A673 (cell line): ENCODE measurements around the gene C2orf81. TPM values are rescaled to one million over a fixed set of nuclear protein-coding genes. Genes with fewer than 3 reads are reported as not detected.

ENCODE experiments used
- BruUV-seq: library from RNA; stranded (reverse); fragments of 400-500 nt; replicated peaks from 2 replicates; lab custom pipeline; 2021; lab: Mats Ljungman, UMichigan
- CTCF ChIA-PET: fragments of 300-600 bp; sonication (Branson Sonifier 250); formaldehyde crosslinking; loops from one replicate; lab custom pipeline; 2022; ENCODE audit warnings: antibody characterized with exemption; lab: Charles Lee
- POLR2A ChIA-PET: fragments of 300-600 bp; sonication (Branson Sonifier 250); formaldehyde crosslinking; loops from one replicate; lab custom pipeline; 2022; ENCODE audit warnings: antibody characterized with exemption; ENCODE audit not compliant: low non-redundant PET; lab: Charles Lee
- DNase-seq: peaks from one replicate; pipeline ENCODE4 v3.0.0-alpha.2; 2015; ENCODE audit warnings: low spot score
- H3K27ac ChIP-seq: fragments of 200-600 bp; sonication (generic); 2 replicates; pipeline ENCODE4 v1.5.1; 2016; ENCODE audit warnings: mixed run types, low read depth, mild to moderate bottlenecking, mixed read lengths, antibody characterized with exemption, low read length; ENCODE audit not compliant: poor library complexity, severe bottlenecking
- H3K27me3 ChIP-seq: fragments of 200-600 bp; sonication (generic); replicated peaks from 2 replicates; pipeline ENCODE4 v1.6.1; 2017; ENCODE audit warnings: mixed run types, low read depth, mild to moderate bottlenecking, mixed read lengths, antibody characterized with exemption, low read length; ENCODE audit not compliant: insufficient read depth, poor library complexity
- H3K36me3 ChIP-seq: fragments of 200-600 bp; sonication (generic); 2 replicates; pipeline ENCODE4 v1.6.1; 2016; ENCODE audit warnings: mixed run types, mild to moderate bottlenecking, mixed read lengths, antibody characterized with exemption, low read length; ENCODE audit not compliant: insufficient read depth, poor library complexity, severe bottlenecking
- H3K4me1 ChIP-seq: fragments of 200-600 bp; sonication (generic); 2 replicates; pipeline ENCODE4 v1.6.1; 2017; ENCODE audit warnings: mixed run types, mild to moderate bottlenecking, mixed read lengths, antibody characterized with exemption, low read length; ENCODE audit not compliant: insufficient read depth, poor library complexity, severe bottlenecking
- H3K4me3 ChIP-seq: fragments of 200-600 bp; sonication (generic); 2 replicates; pipeline ENCODE4 v1.5.1; 2016; ENCODE audit warnings: low read depth, mixed run types, mild to moderate bottlenecking, mixed read lengths, low read length; ENCODE audit not compliant: poor library complexity, severe bottlenecking
- H3K9me3 ChIP-seq: fragments of 200-600 bp; sonication (generic); 2 replicates; pipeline ENCODE4 v1.6.1; 2016; ENCODE audit warnings: mixed run types, low read depth, mild to moderate bottlenecking, mixed read lengths, antibody characterized with exemption, low read length; ENCODE audit not compliant: poor library complexity, severe bottlenecking
- EZH2 ChIP-seq: fragments of 200-600 bp; sonication (generic); IDR thresholded peaks from 2 replicates; pipeline ENCODE4 v1.6.1; 2017; ENCODE audit warnings: borderline replicate concordance, low read depth, mild to moderate bottlenecking, mixed read lengths, antibody characterized with exemption, low read length; ENCODE audit not compliant: poor library complexity, severe bottlenecking
- intact Hi-C: fragments of 100-400 bp; cut with micrococcal nuclease; formaldehyde crosslinking; loops from one replicate; pipeline ENCODE4 v1.10.0; 2022; ENCODE audit not compliant: unreplicated experiment
- total RNA-seq: library from RNA; stranded (reverse); gene quantifications from 2 replicates; pipeline ENCODE4 v1.2.3, GENCODE V29; 2021
- TF ChIP-seq, protein P1 (sequence below): fragments of 300-800, 200-600 bp; sonication (generic); conservative IDR thresholded peaks from 2 replicates; pipeline ENCODE4 v1.5.1; 2017; ENCODE audit warnings: low read depth, mild to moderate bottlenecking, antibody characterized with exemption, low read length, moderate library complexity, mixed read lengths

Gene C2orf81
- total RNA-seq, 1 experiment from 2014 or later, result 1.9 TPM

- CTCF ChIA-PET, result interaction anchor here (0.6 kb wide), 1 partner anchor 194 kb away, joined by 3 read pairs; no protein-coding TSS in a partner anchor
- Histone ChIP-seq H3K27me3 (no peaks in the 10 kb centered on the region), H3K4me3 (peak overlapping the region; percentile 84), H3K27ac (peak overlapping the region; percentile 98), H3K36me3 (no peaks in the 10 kb centered on the region), H3K4me1 (peaks cover 16% of the 10 kb centered on the region), H3K9me3 (no peaks in the 10 kb centered on the region)
- intact Hi-C loops, result no loop called here
- POLR2A ChIA-PET, result interaction anchor here (0.8 kb wide), 1 partner anchor 41 kb away, joined by 3 read pairs; no protein-coding TSS in a partner anchor
- no TSS peak for BruUV-seq
- no peak for TF ChIP-seq EZH2
- TF ChIP-seq, protein P1, sequence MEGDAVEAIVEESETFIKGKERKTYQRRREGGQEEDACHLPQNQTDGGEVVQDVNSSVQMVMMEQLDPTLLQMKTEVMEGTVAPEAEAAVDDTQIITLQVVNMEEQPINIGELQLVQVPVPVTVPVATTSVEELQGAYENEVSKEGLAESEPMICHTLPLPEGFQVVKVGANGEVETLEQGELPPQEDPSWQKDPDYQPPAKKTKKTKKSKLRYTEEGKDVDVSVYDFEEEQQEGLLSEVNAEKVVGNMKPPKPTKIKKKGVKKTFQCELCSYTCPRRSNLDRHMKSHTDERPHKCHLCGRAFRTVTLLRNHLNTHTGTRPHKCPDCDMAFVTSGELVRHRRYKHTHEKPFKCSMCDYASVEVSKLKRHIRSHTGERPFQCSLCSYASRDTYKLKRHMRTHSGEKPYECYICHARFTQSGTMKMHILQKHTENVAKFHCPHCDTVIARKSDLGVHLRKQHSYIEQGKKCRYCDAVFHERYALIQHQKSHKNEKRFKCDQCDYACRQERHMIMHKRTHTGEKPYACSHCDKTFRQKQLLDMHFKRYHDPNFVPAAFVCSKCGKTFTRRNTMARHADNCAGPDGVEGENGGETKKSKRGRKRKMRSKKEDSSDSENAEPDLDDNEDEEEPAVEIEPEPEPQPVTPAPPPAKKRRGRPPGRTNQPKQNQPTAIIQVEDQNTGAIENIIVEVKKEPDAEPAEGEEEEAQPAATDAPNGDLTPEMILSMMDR, result no peak
- no peak for DNase-seq
These were observed 30.8 kb downstream of the C2orf81 start for GRCh38 chr2:74390606-74391005.

DNA sequence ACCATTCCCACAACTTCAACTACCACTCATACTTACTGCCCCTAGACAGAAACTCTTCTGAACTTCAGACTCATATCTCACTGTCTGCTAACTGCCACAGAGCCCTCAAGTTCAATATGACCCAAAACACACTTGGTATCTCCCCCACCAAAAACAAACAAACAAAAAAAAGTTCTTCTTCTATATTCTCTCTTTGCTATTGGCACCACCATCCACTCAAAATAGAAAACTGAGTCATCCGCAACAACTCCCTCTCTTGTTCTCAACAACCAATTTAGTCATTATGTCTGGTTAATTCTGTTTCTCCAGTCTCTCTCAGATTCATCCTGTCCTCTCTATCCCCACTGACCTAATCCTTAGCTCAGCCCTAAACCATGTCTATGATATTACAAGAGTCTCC lies 34.1 kb downstream of the C2orf81 start:
- POLR2A ChIA-PET, result no interaction called here
- no peaks in the 10 kb centered on the region for H3K27me3 ChIP-seq
- BruUV-seq, result no TSS peak
- intact Hi-C loops, result no loop called here
- peaks cover 15% of the 10 kb centered on the region for H3K4me1 ChIP-seq
- H3K27ac ChIP-seq, result no peak overlapping the region
- CTCF ChIA-PET, result no interaction called here
- H3K9me3 ChIP-seq, result no peaks in the 10 kb centered on the region
- no peak overlapping the region for H3K4me3 ChIP-seq
- DNase-seq, result no peak
- no peaks in the 10 kb centered on the region for H3K36me3 ChIP-seq
- no peak for TF ChIP-seq EZH2
- TF ChIP-seq, protein P1, result no peak

GRCh38 chr2:74385396-74385795 lies 36.0 kb downstream of the C2orf81 start:
- TF ChIP-seq, protein P1, result no peak
- TF ChIP-seq EZH2, result no peak
- ChIA-PET CTCF (no interaction called here), POLR2A (no interaction called here)
- H3K27me3 ChIP-seq, result no peaks in the 10 kb centered on the region
- intact Hi-C loops, result no loop called here
- H3K4me1 ChIP-seq, result peaks cover 9% of the 10 kb centered on the region
- no peak for DNase-seq
- no peak overlapping the region for H3K4me3 ChIP-seq
- H3K27ac ChIP-seq, result no peak overlapping the region
- no peaks in the 10 kb centered on the region for H3K36me3 ChIP-seq
- no peaks in the 10 kb centered on the region for H3K9me3 ChIP-seq
- BruUV-seq, result no TSS peak
